Activated CD4-positive, alpha-beta T cell treated with anti-CD3 and anti-CD28 coated beads, Interleukin-2, Interleukin-4, amounts not matched to agents 100 ng/mL and 50 ng/mL, durations not matched to agents 16 hours and 8 hours (primary cell): ENCODE results near the gene LRRC38.
A peak's percentile ranks its signal among the peaks of the same experiment; 100 is the strongest.

Experiments
- DNase-seq: peaks from one replicate; pipeline ENCODE4 v3.0.0-alpha.2; 2020; ENCODE audit warnings: low spot score

Gene LRRC38

DNA sequence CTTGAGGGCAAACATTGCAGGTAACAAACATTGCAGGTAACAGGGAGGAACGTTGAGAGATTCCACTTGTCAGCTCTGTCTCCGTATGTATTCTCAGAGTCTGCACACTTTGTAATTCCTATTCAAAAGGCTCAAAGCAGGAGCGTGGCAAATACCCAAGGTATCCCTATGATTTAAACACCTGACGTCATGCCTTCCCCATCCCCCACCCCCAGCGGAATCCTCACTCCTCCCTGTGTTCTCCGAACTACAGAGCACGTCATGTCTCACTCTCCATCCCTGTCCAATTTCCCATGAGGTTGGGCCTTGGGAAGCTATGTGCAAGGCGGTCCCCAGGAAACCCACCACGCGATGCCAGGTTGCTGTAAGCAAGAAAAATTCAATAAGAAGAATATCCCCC lies 2.8 kb upstream of the LRRC38 start:
- no peak for DNase-seq

DNA sequence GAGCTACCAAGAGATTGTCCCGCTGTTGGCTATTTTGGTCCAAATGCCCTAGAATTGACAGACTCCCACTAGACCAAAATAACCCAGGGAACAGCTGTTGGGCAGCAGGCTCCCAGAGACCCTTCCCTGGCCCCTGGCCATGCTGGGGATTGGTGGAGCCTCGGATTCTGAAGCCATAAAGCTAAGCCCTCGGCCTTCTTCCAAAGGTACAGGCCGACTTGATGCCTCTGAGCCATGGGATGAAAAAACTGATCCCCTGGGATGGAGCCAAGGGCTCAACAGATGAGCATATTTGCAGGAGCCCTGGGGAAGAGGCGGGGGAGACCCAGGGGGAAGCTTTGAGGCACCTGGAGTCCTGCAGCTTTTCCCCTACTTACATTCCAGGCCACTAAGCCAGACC lies 1.0 kb upstream of the LRRC38 start:
- no peak for DNase-seq

DNA sequence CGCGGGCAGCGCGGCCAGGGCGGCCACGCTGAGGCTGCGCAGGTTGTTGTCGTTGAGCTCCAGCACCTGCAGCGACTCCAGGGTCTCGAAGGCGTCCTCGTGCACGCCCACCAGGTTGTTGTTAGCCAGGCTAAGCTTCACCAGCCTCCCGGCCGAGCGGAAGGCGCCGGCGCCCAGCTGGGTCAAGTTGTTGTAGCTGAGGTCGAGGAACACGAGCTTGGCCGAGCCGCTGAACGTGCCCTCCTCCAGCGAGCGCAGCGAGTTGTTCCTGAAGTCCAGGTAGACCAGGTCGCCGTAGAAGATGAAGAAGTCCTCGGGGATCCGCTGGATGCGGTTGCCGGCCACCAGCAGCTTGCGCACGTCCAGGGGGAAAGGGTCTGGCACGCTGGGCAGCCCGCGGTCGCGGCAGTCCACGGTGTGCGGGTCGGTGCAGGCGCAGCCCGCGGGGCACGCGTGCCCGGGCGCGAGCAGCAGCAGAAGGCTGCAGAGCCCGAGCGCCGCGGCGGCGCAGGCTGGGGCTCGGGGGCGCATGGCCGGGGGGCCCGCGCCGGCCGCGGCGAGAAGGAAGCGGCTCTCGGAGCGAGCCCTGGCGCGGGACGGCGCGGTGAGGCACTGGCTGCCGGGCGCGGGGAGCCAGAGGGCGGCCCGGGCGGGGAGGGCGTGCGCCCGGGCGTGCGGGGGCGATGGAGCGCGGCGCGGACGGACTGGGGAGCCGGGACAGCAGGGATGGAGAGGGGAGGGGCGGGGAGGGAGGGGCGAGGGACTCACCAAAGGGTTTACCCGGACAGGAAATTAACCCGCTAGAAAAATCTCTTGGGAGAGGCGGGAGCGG lies 524 bp downstream of the LRRC38 start:
- no peak for DNase-seq

DNA sequence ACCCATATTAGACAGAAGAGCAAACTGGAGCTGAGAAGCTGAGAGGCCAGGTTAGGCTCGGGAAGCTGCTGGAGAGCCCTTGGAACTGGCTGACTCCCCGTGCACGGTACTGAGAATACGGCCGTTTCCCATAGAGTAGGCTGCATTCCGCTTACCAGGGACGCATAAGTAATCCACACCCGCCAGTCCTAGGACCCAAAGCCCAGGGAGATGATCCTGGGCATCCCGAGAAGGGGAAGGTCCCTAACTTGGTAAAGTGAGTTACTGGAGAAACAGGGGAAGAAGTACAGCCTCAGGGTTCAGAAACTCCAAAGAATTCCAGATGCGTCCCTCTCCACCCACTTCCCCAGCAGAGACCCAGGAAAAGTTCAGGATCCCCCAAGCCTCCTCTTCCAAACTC lies 1.3 kb downstream of the LRRC38 start:
- DNase-seq: no peak

DNA sequence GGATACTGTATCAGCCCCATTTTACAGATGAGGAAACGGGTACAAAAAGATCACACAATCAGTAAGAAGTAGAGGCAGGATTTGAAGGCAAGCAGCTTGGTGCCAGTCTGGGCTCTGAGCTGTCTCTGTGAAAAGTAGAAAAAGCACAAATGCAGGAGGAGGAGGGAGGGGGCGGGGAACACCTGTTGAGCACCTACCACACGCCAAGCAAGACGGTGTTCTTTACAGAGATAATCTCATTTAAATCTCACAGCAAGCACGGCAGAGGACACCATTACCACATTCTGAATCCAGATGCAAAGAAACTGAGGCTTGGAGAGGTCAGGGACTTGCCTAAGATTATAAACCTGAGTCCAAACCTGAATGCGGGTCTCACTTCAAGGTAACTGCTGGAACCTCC lies 3.3 kb downstream of the LRRC38 start:
- no peak for DNase-seq

DNA sequence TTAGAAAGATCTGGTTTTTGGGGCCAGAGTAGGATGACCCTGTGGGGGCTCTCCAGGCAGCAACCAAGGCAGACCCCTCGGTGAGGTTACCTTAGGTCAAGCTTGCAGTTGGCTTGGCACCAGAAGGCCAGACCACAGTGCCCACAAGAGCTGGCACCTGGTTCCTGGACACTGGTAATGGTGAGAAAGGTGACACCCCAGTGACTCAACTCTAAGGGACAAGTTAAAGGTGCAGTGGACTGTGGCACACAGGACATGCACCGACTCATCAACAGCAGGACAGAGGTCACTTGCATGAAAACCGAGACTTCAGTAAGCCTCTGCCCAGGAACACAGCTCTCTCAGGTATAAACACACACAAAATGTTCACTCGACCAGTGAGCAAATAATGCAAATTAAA lies 6.7 kb downstream of the LRRC38 start:
- DNase-seq: no peak

DNA sequence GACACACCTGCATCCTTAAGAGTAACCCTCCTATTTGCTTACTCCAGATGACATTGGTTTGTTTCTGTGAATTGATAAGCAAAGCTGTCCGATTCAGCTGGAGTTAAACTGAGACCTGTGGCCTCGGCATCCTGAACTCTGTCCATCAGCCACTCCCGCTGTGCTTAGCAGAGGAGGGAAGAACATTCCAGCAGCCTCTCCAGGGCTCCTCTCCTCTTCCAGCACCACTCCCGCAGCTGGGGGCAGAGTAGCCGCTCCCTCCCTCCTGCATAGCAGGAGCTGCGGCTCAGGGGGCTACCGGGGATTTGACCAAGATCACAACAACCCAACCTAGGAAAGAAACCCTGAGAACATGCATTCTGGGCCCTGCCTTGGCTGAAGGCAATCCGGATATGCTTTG lies 8.8 kb downstream of the LRRC38 start:
- DNase-seq: no peak

DNA sequence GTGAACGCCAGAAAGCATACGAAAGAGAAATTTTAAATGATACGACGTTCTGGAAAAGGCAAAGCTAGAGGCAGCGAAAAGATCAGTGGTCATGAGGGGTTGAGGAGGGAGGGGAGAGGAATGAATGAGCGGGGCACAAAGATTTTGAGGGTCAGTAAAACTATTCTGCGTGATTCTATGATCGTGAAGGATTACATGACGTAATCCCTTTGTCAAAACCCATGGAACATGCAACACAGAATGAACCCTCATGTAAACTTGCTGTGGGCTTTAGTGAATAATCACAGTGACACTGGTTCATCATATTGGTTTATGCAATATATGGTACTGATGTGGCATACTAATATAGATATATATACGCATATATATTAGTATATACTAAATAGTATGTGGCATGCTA lies 13.0 kb downstream of the LRRC38 start:
- DNase-seq: no peak

DNA sequence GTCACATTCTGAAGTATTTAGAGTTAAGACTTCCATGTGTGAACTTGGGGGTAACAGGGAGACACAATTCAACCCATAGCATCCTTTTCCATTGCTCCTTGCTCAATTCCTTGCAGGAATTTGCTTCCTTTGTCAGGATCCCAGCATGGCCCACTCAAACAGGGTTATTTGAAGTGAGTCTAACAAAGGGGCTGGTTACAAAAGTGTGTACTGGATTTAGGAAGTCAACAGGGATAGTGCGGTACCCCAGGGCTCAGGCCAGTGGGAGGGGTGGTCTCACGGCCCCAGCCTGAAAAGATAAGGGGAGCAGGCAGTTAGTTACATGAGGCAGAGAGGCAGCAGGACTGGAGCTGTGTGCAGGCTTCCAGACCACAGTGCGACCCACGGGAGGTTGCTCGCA lies 14.4 kb downstream of the LRRC38 start:
- no peak for DNase-seq

DNA sequence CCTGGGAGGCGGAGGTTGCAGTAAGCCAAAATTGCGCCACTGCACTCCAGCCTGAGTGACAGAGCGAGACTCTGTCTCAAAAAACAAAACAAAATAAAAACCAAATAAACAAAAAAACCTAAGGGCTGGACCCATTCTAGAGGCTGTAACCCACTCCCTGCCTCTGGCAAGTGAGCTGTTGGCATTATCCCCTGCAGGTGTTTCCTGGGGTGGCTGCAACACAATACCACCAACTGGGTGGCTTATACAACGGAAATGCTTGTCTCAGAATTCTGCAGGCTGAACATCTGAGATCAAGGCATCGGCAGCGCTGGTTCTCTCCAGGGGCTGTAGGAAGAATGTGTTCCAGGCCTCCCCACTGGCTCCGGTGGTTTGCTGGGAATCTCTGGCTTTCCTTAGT lies 15.2 kb downstream of the LRRC38 start:
- no peak for DNase-seq

DNA sequence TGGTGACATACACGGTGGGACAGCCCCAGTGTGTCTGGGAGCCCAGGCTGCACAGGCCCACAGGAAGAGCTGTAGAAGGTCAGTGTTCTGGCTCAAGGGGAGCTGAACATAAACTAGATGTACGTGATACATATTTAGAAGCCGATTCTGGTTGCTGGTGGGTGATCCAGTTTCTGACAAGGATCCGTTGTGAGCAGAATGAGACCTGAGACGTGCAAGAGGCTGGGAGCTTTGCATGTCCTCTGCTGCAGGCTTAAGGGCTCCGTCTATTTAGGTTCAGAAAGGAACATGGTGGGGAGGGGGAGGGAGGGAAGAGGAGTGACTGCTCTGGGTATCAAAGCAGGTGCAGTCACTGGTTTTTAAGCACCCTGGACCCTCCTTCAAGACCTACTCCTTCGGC lies 18.6 kb downstream of the LRRC38 start:
- DNase-seq: no peak

DNA sequence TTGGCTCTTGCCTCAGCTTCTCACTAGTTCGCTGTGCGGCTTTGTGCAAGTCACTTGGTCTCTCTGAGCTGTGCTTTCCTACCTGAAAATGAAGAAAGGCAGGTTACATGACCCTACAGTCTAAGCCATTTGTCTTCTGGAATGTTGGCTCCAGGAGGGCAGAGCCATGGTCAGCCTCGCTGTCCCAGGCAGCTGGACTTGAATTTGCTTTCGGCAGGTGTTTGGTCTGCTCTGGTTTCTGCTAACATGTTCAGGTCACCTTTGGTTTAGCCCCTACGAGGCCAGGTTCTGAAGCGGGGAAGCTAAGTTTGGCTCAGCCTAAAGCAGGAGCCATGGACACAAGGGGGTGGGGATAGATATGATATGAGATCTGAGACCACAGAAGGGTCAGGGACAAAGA lies 19.1 kb downstream of the LRRC38 start:
- no peak for DNase-seq

DNA sequence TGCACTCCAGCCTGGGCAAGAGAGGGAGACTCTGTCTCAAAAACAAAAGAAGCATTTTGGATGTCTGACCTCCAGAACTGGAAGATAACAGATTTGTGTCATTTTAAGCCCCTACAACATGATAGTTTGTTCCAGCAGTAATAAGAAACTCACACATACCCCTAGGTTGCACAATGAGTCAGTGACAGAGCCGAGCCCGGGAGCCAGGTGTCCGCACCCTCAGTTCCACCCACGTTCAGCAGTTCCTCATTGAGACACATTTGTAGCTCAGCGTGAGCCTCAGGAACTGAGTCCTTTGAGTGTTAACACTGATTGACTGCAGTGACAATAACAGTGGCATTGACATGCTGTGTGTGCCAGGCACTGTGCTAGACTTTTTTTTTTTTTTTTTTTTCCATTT lies 19.8 kb downstream of the LRRC38 start:
- DNase-seq: peak; percentile 5

DNA sequence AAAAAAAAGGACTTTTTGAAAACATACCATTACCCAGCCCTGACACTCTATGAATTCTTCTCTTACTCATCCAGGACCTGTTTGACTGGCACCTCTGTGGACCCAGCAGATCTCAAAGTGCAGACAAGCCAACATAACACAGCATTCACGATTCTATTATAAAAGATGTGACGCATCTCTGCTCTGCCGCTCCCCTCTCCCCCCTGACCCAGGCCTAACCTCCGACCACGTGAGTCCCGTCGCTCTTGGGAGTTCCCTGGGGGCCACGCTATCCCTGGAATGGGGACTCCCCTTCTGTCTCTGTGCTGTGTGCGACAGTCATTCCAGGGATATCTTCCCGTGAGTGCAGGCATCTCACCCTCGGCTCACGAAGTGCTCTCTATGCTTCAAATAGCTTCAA lies 21.1 kb downstream of the LRRC38 start:
- no peak for DNase-seq

DNA sequence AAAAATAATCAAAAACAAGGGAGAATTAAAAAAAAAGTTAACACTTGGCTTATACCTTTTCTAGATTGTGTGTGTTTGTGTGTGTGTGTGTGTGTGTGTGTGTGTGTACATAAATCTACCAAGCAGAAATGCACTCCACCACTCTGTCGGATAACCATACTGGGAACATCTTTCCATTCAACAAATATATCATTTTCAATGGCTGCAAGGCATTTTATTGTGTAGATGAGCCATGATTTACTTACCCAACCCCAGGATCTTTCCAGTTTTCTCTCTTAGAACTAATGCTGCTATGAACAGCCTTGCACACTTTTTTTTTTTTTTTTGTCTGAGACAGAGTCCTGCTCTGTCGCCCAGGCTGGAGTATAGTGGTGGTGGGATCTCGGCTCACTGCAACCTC lies 25.8 kb downstream of the LRRC38 start:
- DNase-seq: no peak

DNA sequence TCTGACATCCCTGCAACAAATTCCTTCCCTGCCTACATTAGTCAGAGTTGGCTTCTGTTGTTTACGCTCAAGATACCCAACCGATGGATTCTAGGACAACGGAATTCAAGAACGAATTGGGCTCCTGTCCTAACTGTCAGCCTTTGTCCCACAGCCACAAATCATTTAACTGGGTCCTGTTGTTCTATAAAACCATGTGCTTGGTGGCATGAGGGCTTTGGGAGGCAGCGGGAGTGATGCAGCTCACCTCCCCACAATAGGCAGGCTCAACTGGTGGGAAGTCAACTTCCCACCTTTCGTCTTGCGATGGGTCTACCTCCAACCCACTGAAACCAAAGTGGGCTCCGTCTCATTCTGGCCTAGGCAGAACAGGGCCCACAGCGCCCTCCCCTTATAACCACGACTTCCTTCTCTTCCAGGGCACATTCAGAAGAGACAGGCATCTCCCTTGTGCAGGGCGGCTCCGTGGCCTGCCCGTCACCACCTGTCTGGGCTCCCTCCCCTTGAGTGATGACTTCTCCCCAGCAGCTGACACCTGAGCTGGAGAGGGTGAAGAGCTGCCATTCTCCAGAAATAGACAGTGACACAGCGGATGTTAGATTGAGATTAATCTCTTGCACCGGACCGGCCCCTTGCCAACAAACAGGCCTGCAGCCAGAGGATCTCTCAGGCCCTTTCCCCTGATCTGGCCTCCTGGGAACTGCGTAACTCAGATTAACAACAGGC lies 26.5 kb downstream of the LRRC38 start:
- no peak for DNase-seq

DNA sequence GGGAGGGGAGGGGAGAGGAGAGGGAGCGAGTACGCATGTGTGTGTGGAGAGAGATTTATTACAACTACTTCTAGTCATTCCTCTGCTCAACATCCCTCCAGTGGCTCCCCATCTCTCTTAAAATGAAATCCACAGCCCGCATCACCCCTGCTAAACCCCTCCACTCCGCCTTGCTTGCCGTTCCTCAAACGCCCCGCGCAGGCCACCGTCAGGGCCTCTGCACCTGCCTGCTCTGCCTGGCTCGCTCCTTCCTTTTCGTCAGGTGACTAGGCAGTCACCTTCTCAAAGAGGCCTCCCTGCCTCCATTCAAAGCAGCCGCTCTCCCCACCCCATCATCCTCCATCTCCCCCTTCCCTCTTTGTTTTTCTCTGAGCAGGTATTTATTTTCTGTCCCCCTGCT lies 29.9 kb downstream of the LRRC38 start:
- no peak for DNase-seq

DNA sequence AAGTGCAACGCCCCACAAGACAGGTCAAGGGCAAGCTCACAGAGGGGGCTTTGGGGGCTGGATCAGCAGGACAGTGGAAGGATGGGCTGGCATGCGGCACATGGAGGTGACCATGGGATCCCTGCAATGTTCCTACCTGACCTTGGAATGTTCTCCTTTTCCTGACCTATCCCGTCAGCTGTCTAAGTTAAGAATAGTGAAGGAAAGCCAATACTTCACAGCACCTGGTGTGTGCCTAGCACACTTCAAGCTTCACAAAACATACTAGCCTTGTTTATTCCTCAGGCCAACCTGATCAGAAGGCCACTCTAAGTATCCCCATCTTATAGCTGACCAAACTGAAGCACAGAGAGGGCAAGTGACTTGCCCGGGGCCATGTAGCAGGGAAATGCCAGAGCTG lies 31.2 kb downstream of the LRRC38 start:
- DNase-seq: no peak

DNA sequence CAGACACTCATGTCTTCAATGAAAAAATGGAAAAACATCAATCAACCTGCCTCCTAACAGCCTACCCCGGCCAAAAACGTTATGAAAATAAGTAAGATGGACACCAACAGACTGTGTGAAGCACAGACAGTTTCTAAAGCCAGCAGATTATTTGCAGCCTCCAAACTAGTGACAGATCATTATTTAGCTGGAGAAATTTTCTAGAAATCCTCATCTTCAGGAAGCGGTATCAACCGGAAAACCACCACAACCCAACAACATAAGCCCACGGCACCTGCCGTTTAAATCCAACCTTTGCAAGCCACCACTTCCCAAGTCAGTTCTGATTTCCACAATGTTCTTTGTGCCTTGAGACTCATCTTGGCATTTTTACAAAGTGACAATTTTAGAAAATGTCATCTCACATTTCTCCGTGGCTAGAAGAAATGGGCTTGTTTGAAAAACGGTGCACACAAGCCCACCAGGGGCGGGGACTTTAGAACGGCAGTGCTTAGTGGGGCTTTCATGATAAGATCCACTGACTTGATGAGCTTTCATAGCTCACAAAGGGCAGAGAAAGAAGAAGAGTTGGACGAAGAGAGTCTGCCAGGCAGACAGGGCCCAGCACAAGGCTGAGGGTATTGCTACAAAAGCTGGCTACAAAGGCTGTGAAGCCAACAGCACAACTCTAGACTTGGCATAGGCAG lies 34.5 kb downstream of the LRRC38 start:
- DNase-seq: no peak

DNA sequence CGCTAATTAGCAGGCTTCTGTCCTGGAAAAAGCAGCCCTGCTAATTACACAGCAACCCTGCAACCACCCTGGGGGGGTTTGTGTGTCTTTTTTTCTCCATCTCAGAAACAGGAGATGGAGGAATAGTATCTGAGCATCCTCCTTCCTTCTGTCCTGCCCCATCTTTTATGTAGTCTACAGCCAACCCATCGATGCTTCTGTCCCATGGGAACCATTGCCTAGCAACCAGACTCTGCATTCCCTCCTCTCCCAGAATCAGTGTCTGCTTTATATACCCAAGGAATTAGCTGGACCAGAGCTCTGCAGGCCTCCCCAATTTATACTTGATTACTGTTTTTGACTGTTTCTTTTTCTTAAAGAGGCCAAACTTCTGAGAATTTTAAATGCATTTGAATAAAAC lies 35.1 kb downstream of the LRRC38 start:
- no peak for DNase-seq

DNA sequence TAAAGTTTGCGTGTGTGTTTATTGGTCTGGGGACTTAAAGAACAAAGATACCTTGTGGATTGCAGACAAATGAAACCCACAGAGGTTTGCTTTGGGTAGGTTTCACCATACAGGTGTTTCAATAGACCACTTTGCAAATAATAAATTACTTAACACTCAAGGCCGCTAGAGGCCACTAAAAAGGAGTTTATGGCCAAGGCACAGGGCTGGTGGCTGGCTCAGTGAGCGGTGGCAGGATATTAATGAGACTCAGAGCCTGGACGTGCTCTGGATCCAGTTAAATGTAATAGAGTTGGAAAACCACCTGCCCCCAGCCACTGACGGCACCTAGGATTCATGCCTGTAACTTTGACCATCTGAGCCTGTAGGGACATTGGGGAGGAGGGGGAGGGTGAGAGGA lies 44.5 kb downstream of the LRRC38 start:
- DNase-seq: no peak

DNA sequence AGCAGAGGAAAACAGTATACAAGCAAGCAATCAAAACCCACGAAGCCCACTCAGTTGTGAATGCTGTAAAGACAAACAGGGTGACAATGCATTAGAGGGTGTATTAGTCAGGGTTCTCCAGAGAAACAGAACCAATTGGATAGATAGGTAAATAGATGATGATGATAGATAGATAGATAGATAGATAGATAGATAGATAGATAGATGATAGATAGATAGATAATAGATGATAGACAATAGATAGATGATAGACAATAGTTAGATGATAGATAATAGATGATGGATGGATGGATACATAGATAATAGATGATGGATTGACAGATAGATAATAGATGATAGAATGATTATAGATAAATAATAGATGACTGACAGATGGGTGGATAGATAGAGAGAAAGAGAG lies 48.3 kb downstream of the LRRC38 start:
- no peak for DNase-seq

DNA sequence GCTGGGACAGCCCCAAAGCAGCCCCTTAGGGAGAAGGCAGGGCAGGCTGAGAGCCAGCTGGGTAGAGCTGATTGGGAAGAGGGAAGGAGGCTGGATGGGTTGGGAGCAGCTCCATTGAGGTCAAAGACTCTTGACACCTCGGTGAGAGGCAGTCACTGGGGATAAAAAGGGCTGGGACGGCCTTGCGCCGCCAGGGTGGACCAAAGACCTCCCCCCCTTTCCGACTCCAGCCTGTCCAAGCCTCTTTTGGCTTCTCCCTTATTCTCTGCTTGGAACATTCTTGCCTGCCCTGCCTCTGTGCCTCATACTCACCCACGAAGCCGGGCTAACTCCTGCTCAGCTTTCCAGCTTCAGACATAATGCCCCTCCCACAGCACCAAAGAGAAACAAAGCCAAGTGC lies 51.1 kb downstream of the LRRC38 start:
- DNase-seq: no peak
